ENCODE measurements around the gene IL1F10. TPM values are rescaled to one million over a fixed set of nuclear protein-coding genes. Genes with fewer than 3 reads are reported as not detected.

IL1F10 gene
- total RNA-seq, 1 donor from 2014 or later = not detected

DNA sequence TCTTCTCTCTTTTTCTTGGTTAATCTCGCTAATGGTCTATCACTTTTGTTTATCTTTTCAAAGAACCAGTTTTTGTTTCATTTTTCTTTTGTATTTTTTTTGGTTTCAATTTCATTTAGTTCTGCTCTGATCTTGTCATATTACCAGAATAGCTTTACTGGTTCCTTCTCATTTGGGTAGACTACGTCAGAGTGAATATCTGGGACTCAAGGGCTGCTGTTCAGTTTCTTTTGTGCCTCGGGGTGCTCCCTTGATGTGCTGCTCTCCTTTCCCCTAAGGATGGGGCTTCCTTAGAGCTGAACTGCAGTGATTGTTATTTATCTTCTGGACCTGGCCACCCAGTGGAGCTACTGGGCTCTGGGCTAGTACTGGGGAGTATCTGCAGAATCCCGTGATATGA, 30.3 kb downstream of the IL1F10 start:
- Mint-ChIP-seq H3K4me1 (ENCODE audit: unreplicated experiment) (no peaks in the 10 kb centered on the region), H3K36me3 (no peaks in the 10 kb centered on the region), H3K27ac (no peak overlapping the region), H3K4me3 (no peak overlapping the region), H3K27me3 (peaks cover 11% of the 10 kb centered on the region), H3K9me3 (peaks cover 5% of the 10 kb centered on the region)
- TF ChIP-seq, protein P1, sequence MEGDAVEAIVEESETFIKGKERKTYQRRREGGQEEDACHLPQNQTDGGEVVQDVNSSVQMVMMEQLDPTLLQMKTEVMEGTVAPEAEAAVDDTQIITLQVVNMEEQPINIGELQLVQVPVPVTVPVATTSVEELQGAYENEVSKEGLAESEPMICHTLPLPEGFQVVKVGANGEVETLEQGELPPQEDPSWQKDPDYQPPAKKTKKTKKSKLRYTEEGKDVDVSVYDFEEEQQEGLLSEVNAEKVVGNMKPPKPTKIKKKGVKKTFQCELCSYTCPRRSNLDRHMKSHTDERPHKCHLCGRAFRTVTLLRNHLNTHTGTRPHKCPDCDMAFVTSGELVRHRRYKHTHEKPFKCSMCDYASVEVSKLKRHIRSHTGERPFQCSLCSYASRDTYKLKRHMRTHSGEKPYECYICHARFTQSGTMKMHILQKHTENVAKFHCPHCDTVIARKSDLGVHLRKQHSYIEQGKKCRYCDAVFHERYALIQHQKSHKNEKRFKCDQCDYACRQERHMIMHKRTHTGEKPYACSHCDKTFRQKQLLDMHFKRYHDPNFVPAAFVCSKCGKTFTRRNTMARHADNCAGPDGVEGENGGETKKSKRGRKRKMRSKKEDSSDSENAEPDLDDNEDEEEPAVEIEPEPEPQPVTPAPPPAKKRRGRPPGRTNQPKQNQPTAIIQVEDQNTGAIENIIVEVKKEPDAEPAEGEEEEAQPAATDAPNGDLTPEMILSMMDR (conservative IDR thresholded peaks at IDR 0.05) = no peak
- no peak for DNase-seq (ENCODE audit: extremely low spot score, unreplicated experiment)

DNA sequence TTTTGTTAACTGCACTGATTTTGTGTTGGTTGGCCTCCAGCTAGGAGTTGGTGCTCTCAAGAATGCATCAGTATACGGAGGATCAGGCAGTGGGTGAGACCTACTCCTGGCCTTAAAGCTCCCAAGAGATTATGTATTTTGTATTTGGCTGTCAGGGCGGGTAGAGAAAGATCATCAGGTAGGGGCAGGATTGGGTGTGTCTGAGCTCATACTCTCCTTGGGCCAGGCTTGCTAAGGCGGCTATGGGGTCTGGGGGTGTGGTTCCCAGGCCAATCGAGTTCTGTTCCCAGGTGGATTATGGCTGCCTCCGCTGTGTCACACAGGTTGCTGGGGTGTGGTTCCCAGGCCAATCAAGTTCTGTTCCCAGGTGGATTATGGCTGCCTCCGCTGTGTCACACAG, 30.8 kb downstream of the IL1F10 start:
- Mint-ChIP-seq H3K4me1 (ENCODE audit: unreplicated experiment) (no peaks in the 10 kb centered on the region), H3K27ac (no peak overlapping the region), H3K27me3 (peaks cover 9% of the 10 kb centered on the region), H3K36me3 (no peaks in the 10 kb centered on the region), H3K9me3 (peaks cover 5% of the 10 kb centered on the region), H3K4me3 (no peak overlapping the region)
- DNase-seq (ENCODE audit: extremely low spot score, unreplicated experiment) = no peak
- TF ChIP-seq, protein P1 (conservative IDR thresholded peaks at IDR 0.05) = no peak

DNA sequence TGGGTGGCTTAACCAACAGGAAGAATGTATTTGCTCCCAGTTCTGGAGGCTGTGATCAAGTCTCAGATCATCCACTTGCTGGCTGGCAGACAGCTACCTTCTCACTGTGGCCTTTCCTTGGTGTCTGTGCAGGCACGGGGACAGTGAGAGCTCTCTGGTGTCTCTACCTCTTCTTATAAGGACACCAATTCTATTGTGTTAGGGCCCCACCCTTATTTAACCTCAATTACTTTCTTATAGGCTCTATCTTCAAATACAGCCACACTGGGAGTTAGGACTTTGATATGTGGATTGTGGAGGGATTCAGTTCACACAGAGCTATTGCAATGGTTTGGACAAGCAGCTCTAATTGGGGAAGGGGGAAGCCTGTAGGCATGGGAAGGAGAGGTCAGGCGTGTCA, 34.4 kb downstream of the IL1F10 start:
- no peak overlapping the region for H3K27ac Mint-ChIP-seq
- H3K4me1 Mint-ChIP-seq (ENCODE audit: unreplicated experiment) = no peaks in the 10 kb centered on the region
- H3K27me3 Mint-ChIP-seq = peaks cover 15% of the 10 kb centered on the region
- TF ChIP-seq, protein P1 (conservative IDR thresholded peaks at IDR 0.05) = no peak
- no peak overlapping the region for H3K4me3 Mint-ChIP-seq
- H3K36me3 Mint-ChIP-seq = no peaks in the 10 kb centered on the region
- no peak for DNase-seq (ENCODE audit: extremely low spot score, unreplicated experiment)
- H3K9me3 Mint-ChIP-seq = peaks cover 5% of the 10 kb centered on the region

DNA sequence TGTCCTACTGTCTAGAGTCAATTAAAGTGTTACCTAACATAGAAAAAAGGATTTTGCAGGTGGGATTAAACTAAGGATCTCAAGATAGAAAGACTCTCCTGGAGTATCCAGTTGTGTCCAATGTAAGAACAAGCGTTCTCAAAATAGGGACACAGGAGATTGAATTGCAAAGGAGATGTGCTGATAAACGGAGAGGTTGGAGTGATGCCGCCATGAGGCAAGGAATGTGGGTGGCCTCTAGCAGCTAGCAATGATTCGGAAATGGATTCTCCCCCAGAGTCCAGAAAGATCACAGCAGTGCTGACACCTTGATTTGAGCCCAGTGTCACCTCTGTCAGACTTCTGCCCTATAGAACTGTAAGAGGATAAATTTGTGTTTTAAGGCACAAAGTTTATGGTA, 35.5 kb downstream of the IL1F10 start:
- no peak for DNase-seq (ENCODE audit: extremely low spot score, unreplicated experiment)
- peaks cover 16% of the 10 kb centered on the region for H3K27me3 Mint-ChIP-seq
- TF ChIP-seq, protein P1 (conservative IDR thresholded peaks at IDR 0.05) = no peak
- H3K4me3 Mint-ChIP-seq = no peak overlapping the region
- no peaks in the 10 kb centered on the region for H3K4me1 Mint-ChIP-seq (ENCODE audit: unreplicated experiment)
- H3K27ac Mint-ChIP-seq = no peak overlapping the region
- H3K9me3 Mint-ChIP-seq = peaks cover 5% of the 10 kb centered on the region
- no peaks in the 10 kb centered on the region for H3K36me3 Mint-ChIP-seq

DNA sequence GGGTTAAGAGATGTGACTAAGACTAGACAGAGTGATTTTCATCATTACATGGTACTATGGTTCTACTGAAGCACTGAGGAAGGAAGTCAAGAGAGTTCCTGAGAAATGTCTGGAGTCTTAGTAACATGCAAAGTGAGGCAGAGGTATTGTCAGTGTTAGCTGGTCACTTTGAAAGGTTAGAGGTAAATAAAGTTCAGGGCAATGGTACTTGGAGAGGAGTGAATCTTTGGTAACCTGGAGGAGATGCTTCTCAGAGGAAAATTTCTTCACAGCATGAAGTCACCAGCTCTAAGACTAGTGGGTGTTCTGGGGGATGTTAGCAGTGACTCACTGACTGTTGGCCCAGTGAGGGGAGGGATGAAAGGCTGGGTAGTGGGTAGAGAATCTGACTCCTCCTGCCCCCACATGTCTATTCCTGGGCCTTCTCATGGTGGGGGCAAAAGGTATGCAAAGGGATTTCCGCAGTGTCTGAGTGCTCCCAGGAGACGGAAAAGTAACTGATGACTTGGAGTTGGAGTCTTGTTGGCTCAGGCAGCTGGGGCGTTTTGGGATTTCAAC, 36.4 kb downstream of the IL1F10 start:
- no peak overlapping the region for H3K27ac Mint-ChIP-seq
- H3K4me3 Mint-ChIP-seq = no peak overlapping the region
- H3K9me3 Mint-ChIP-seq = peaks cover 5% of the 10 kb centered on the region

More for the DNA sequence above, 36.4 kb downstream of the IL1F10 start:
- Mint-ChIP-seq H3K27me3 (peaks cover 19% of the 10 kb centered on the region), H3K4me1 (ENCODE audit: unreplicated experiment) (no peaks in the 10 kb centered on the region), H3K36me3 (no peaks in the 10 kb centered on the region)
- no peak for DNase-seq (ENCODE audit: extremely low spot score, unreplicated experiment)
- TF ChIP-seq, protein P1 (conservative IDR thresholded peaks at IDR 0.05) = no peak
